HG03469 (cell line): ENCODE results near the gene RAC3.

Experiments
- ATAC-seq: cut with Tn5 transposase; IDR thresholded peaks from one replicate; pipeline ENCODE4 v1.9.1; 2021; ENCODE audit warnings: mild to moderate bottlenecking, moderate library complexity, moderate number of reproducible peaks; ENCODE audit not compliant: unreplicated experiment

Gene RAC3

GRCh38 chr17:82065193-82065637 is 33.7 kb downstream of the RAC3 start:
- no peak for ATAC-seq

GRCh38 chr17:82065638-82066303 is 34.3 kb downstream of the RAC3 start, which contains the start of gene DUS1L:
TSS of gene DUS1L (minus strand) at chr17:82065804. CDS start at chr17:82065059, 745 bp downstream.
- no peak for ATAC-seq

- ATAC-seq = no peak
Observed at GRCh38 chr17:82070611-82071010, 39.1 kb downstream of the RAC3 start.

GRCh38 chr17:82072827-82073226 is 41.3 kb downstream of the RAC3 start:
- ATAC-seq = no peak

GRCh38 chr17:82073446-82073845 is 42.0 kb downstream of the RAC3 start:
- no peak for ATAC-seq

GRCh38 chr17:82076018-82076784 is 44.7 kb downstream of the RAC3 start:
- no peak for ATAC-seq

GRCh38 chr17:82076785-82077591 is 45.5 kb downstream of the RAC3 start:
- ATAC-seq = no peak

- ATAC-seq = no peak
Observed at GRCh38 chr17:82077617-82078358, 46.3 kb downstream of the RAC3 start.

- no peak for ATAC-seq
Observed at GRCh38 chr17:82078433-82078832, 47.0 kb downstream of the RAC3 start.

- no peak for ATAC-seq
Observed at GRCh38 chr17:82079001-82079677, 47.7 kb downstream of the RAC3 start.

- ATAC-seq = no peak
Observed at GRCh38 chr17:82080048-82080788, 48.7 kb downstream of the RAC3 start.

GRCh38 chr17:82080789-82081464 is 49.4 kb downstream of the RAC3 start:
- no peak for ATAC-seq

GRCh38 chr17:82081546-82081945 is 50.1 kb downstream of the RAC3 start:
- ATAC-seq = no peak

GRCh38 chr17:82081966-82082365 is 50.5 kb downstream of the RAC3 start:
- no peak for ATAC-seq

- ATAC-seq = no peak
Observed at GRCh38 chr17:82082456-82082855, 51.0 kb downstream of the RAC3 start.

GRCh38 chr17:82083009-82083408 is 51.5 kb downstream of the RAC3 start:
- no peak for ATAC-seq
